GM18858 (cell line): ENCODE results near the gene ZBTB21.
"Not testable (repeated sequence)": the region's sequence is repeated elsewhere in the genome, so short reads cannot be mapped to it uniquely, and the experiment has no call there.

ENCODE experiments used
- ATAC-seq: cut with Tn5 transposase; IDR thresholded peaks from one replicate; pipeline ENCODE4 v1.9.1; 2021; ENCODE audit not compliant: unreplicated experiment

Gene ZBTB21

GRCh38 chr21:41995577-41995976 lies 14.6 kb downstream of the ZBTB21 start:
- no peak for ATAC-seq

DNA sequence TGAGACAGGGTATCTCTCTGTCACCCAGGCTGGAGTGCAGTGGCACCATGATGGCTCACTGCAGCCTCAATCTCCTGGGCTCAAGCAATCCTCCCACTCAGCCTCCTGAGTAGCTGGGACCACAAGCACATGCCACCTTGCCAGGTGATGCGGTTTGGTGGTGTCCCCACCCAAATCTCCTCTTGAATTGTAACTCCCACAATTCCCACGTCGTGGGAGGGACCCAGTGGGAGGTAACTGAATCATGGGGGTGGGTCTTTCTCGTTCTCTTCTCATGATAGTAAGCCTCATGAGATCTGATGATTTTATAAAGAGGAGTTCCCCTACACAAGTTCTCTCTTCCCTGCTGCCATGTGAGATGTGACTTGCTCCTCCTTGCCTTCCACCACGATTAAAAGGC lies 15.5 kb downstream of the ZBTB21 start:
- ATAC-seq, result not testable (repeated sequence)

GRCh38 chr21:41993744-41994143 lies 16.4 kb downstream of the ZBTB21 start:
- no peak for ATAC-seq

GRCh38 chr21:41992576-41992975 lies 17.6 kb downstream of the ZBTB21 start:
- no peak for ATAC-seq

GRCh38 chr21:41991659-41992058 lies 18.5 kb downstream of the ZBTB21 start:
- no peak for ATAC-seq

DNA sequence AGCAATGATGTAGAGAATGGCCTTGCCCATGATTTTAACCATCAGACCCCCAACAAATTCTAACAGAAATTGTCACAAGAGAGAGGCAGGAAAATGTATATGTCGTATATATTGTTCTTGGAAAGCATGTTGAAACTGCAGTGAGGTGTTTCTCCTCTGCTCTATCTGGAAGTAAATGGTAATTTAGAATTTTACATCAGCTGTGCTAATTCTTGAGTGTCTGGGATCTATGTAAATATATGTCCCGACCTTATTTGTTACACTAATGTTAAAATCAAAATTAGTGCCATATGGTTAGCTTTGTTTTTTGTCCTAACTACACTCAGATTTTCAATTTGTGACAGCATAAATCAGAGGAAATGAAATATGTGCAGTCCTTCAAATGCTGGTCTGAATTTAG lies 20.5 kb downstream of the ZBTB21 start:
- no peak for ATAC-seq

DNA sequence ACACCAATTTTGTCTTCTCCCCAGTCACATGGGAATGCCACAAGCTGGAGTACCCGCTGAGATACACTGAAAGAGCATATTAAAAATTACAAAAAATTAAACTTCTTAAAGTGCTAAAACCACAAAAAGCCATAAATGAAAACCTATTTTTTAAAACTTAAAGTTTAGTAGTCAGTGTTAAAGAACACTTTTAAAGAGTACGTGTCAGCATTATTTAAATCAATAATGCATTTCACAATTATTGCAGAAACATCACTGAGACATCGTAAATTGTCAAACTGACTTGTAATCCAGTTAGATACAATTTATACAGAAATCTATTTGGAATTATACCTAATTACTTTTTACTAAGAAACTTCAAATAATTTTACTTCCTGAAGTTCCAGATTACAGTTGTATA lies 22.9 kb downstream of the ZBTB21 start:
- no peak for ATAC-seq

DNA sequence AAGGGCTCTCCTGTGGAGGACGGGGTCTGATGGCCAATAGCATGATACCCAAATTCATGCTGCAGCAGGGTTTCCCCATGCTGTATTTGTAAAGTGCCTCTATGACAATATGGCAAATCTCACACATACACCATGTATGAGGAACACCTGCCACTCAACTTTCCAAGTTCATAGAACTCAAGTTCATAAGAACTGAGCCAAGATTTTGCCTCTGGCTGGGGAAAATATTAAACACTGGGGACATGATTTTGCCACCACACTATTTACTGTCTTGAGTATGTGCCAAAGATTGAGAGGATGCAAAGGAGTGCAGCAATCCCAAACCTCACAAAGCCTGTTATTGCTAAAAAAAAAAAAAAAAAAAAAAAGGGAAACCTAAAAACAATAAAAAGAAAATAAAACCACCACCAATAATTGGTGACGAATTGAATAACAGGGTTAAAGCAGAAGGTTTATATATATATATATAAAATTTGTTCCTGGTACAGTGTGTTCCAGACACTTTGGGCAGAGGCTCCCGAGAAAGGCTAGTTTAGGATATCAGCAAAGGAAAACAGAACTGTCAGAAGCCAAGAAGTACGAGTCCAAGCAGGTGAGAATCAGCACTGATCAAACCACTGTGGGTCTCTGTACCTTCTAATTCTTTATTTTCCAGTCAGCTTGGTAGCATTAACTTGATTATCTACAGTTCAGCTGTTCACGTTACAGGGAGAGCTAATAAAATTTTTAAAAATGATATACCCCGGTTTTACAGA lies 24.3 kb downstream of the ZBTB21 start:
- no peak for ATAC-seq

DNA sequence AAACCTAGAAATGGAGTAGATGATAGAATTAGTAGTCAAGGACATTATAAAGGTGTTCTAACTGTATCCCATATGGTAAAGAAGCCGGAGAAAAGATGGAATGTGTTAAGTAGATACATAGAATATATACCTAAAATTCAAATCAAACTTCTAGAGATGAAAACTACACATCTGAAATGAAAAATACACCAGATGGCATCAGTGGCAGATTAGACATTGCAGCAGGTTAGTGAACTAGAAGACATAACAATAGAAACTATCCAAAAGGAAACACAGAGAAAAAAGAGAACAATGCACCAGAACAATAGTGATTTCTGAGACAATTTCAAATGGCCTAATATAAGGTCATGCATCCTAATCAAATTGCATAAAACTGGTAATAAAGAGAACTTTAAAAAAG lies 26.9 kb downstream of the ZBTB21 start:
- ATAC-seq, result no peak

DNA sequence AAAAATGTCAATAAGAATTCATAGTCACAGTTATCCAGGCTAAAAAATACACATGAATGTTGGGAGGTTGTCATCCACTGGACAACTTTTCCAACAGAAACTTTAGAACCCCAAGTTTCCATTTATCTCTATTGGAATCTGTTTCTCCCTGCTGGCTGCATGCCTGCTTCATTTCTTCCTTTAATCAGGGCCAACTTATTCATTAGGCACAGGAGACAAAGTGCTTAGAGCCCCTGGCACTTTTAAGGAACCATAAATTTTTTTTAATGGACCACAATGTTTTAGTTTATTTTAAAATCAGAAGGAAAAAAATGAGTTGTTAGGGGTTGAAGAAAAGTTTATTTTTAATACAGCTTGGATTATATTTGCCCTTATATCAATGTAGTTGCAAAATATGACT lies 29.6 kb downstream of the ZBTB21 start:
- ATAC-seq, result no peak

- no peak for ATAC-seq
Measured at GRCh38 chr21:41979751-41980369, 30.3 kb downstream of the ZBTB21 start.

DNA sequence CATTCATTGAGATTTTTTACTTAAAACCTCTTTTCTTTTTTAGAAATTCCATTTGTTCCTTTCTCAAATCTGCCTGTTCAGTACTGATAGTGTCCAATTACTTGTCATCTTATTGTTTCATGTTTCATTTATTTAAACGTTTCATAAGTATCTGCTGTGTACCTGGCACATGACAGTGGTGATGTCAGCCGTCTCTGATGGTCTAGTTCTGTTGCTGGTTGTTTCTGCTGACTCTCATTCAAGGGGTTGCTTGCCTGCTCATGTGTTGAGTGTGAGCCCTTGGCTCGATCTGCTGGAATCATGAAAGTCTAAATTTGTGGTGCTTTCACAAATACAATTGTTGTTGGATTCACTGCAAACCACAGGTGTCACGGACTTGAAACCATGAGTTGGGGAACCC lies 30.8 kb downstream of the ZBTB21 start:
- no peak for ATAC-seq

- ATAC-seq, result no peak
Measured at GRCh38 chr21:41977034-41977950, 32.9 kb downstream of the ZBTB21 start.

DNA sequence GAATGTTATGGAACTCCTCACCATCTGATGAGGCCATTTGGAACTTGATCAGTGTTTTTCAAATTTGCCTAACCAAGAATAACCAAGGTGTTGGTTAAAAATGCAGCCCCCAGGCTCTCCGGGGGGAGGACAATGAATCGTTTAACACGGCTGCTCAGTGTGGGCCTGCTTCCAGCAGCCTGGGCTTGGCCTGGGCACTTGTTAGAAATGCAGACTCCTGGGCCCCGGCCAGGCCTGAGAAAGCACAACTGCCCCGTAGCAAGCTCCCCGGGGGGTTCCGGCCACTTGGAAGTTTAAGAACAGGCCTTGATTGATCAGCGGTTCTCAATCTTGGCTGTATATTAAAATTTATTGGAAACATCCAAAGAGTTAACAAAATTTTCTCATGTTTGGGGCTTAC lies 33.5 kb downstream of the ZBTB21 start:
- no peak for ATAC-seq

GRCh38 chr21:41975391-41976272 lies 34.5 kb downstream of the ZBTB21 start:
- ATAC-seq, result no peak

GRCh38 chr21:41974752-41975053 lies 35.5 kb downstream of the ZBTB21 start:
- ATAC-seq, result no peak

DNA sequence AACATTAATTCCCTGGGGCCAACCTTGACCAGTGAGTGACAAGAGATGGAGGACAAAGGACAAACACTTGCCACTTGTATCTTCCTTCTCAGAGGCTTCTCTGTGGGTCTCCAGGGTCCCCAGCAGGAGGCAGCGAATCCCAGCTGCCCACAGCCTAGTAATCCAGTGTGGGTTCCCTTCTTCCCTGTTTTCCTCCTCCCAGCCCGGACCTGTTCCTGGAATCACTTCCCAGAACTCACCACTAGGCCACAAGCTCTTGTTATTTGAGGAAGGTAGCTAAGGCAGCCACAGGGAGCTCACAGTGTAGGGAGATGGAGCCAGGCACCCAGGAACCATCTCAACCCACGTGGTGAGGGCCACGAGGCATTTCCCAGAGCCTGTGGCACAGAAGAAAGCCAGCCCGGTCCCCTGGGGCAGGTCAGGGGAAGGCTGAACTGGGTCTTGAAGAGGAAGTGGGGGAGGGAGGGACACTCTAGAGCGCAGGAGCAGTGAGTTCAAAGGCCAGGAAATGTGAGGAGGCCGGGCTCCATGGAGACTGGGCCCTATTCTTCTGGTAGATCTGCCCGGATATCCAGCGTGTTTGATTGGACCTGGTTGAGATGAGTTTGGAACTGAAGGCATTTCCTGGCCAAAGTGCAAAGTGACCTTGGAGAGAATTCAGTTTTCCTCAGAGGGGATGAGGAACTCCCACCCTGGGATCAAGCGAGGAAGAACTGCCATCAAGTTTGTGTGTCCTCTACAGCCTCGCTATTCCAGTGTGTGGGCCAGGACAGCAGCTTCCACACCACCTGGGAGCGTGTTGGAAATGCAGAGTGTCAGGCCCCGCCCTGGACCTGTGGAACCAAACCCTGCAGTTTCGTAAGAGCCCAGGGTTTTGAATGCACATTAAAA lies 36.1 kb downstream of the ZBTB21 start:
- ATAC-seq, result no peak

GRCh38 chr21:41973427-41973831 lies 36.7 kb downstream of the ZBTB21 start:
- ATAC-seq, result no peak

GRCh38 chr21:41972511-41973205 lies 37.5 kb downstream of the ZBTB21 start:
- no peak for ATAC-seq
